ENCODE data around the gene APBA2.
A peak's percentile ranks its signal among the peaks of the same experiment; 100 is the strongest.

The APBA2 gene

DNA sequence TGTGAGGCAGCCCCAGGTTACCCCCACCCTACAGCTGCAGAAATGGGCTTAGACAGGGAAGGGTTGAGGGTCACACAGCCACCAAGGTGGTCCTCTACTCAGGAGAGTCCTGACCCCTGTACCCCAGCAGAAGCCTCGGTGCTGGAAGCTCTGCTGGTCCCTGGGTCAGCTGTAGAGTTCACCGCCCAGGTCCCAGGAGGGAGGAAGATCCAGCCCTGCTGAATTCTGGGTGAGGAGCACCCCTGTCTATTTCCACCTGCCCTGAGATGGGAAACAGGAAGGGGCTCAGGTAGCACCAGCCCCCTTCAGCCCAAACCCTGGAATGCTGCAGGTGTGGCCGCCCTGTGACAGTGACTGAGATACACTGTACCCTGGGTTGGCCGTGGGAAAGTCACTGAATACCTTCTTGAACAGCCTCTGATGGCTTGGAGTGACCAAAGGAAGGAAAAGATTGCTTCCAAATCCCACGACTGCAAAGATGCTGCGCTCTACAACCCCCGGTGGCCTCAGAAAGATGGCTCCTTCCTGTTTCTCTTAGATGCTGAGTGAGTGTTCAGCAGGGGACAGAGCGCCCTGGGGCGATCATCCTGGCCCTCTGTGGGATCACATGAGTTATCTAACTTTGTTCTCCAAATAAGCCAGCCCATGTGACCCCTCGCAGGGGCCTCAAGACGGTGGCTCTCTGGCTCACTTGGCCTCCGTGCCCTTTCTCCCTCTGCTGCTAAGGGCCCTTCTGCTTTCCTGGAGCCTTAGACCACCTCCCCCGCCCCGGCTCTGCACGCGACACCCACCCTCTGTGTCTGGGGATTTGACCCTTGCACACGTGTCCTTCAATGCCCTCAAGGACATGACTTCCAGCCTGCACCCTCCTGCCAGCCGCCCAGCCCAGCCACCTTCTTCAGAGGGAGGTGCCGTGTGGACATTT, 242.0 kb downstream of the APBA2 start:
- no peak for DNase-seq

DNA sequence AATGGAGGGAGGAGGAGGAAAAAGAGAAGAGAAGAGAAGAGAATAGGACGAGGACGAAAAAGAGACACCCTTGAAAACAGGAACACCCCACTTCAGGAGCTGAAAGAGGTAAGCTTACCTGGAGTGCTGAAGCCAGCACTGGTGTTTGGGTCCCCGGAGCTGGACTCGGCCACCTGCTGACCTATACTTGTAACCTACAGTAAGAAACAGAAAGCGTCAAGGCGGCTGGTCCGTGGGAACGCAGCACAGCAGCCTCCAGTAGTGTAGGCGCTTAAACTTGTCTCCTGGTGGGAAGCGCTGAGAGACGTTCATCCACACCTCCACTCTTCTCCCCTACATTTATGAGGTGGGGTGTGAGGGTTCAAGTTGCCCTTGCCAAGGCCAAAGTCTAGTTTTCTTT, 242.9 kb downstream of the APBA2 start:
- no peak for DNase-seq

DNA sequence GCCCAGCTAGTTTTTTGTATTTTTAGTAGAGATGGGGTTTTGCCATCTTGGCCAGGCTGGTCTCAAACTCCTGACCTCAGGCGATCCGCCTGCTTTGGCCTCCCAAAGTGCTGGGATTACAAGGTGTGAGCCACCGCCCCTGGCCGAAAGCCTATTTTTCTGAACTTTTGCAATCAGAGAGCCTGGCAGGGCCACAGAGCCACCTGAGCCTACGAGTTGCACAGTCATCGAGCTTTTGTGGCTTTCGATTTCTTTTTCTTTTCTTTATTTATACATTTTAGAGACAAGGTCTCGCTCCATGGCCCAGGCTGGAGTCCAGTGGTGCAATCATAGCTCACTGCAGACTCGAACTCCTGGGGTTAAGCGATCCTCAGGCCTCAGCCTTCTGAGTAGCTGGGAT, 243.4 kb downstream of the APBA2 start:
- no peak for DNase-seq

DNA sequence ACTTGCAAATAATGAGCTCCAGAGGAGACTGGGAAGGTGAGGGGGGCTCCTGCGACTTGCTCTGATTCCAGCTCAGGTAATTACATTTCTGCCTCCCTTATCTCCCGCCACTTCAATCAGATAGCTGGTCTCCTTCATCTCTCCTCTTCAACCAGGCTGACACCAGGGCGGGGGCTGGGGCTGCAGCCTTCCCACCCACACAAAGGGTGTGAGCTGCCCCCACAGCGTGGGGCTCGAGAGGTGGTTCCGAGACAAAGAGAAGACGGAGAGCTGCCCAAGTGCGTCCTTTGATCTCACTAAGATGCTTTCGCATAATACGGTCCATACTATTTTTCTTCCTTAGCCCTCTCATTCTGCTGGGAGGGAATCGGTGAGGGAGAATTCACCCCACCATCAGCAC, 244.2 kb downstream of the APBA2 start:
- no peak for DNase-seq

DNA sequence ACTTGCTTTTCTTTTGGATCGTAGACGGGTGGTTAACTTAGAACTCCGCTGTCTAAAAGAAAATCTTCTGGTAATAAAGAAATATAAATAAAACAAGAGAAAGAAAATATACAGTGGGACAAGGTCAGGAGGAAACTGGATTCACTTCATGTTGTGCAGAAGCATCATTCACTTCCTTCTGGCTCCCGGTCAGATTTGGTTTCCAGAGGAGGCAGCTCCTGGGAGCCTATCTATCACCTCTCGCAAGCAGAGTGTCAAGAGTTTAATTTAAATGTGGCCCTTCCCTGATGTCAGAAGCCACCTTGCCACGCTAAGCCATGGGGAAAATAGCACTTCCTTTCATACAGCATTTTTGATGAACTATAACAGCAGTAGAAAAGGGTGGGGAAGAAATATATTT, 244.7 kb downstream of the APBA2 start:
- DNase-seq, result no peak

DNA sequence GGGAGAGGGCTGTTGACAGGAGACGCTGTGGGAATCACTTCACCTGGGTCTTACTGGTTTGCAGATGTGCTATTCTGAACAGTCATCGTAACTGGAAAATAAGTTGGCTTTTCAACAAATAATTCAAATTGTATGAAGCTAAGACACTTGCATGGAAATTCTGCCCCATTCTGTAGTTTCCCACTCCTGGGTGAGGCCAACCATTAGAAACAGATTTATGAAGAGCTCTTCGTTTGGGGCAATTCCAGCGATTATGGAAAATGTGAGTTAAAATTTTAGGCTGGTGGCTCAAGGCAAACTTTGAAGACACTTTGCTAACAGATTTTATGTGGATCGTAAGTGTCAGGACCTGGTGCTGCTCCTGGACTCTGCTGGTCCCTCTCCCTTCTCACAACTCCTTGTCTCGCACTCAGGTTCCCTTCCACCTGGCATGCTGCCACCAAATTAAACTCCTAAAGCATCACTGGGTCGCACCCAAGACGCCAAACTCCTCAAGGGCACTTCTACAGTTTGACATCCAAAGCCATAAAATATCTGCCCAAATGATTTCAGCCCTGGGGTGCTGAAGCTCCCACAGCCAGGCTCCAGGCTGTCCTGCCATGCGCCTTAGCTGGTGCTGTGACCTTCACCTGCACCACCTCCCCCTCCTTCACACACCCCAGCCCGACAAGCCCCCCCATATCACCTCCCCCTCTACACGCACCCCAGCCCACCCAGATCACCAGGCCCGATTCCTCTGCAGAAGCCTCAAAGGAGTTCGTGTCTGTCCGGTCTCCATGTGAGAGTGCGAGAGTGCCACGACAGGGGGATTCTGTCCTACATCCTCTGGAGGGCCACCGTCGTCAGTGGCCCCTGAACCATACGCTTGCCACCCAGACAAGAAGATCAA, 245.4 kb downstream of the APBA2 start:
- no peak for DNase-seq

DNA sequence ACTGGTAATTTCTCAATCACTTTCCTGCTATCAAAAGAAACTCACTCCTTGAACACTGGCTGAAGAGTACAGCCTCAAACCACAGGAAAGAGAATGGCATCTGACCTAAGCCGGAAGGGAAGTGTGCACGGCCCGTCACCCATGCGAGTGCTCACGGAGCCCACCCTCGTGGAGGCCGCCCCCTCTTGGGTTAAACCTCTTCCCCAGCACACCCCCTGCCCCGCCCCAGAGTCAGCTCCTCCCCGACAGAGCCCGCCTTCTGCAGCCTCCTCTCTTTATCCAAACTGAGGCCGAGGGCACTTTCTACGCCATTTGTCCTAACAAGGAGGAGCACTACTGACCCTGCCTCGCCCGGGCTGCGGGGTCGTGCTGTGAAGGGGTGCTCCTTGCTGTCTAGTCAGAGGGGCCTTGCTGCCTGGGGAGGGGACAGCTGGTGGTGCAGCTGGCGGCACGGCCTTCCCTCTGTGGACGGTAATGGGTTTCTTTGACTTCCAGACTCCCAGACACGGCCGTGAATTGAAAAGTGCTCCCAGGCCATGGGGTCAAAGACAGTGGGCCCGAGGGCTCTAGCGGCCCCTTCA, 246.2 kb downstream of the APBA2 start:
- DNase-seq, result no peak

DNA sequence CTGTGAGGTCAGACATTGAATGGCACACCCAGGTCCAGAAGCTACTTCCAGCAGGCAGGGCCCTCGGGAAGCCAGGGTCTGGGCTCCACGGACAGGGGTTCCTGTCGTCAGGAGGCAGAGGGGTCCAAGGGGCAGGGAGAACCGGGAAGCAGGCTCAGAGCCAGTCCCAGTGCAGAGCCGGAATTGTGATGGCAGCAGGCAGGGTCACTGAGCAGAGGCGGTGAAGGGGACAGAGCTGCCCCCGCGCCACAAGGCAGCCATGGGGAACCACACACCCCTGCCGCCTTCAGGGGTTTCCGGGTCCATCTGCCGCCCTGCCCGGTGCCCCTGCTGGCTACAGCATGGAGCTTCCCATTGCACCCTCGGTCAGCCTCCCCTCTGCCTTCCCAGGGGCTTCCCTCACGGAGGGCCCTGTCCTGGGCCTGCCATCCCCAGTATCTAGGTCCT, 247.0 kb downstream of the APBA2 start:
- DNase-seq, result no peak

DNA sequence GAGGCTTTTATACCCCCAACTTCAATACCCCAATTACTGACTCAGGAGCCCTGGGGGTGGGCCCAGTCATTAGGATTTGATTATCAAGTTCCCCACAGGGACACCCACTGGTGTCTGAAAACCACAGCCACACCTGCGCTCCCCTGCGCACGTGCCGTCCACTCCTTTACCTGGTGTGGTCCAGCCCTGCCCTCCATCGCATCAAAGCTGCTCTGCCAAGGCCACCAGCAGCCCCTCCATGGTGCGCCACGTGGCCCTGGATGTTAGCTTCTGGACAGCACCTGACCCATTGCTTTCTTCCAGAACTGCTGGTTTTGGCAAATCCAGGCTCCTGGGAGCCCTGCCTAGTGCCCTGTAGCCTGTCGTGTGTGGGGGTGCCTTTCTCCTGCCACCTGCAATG, 247.5 kb downstream of the APBA2 start:
- DNase-seq, result no peak

DNA sequence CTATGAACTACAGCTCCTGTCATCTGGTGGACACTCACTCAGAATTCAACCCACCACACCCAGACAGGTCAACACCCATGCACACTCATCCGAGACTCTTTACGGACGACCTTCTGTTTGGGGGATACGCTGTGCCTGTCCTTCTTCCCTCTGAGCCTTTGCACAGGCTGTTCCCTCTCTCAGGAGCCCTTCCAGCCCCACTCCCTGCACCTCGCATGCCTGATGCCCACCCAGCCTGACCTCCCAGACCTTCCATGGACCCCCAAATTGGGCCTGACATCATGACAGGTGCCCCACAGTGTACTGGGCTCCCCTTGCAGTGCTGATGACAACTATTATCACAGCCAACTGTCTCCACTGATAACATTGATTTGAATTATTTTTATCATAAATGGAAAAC, 248.0 kb downstream of the APBA2 start:
- no peak for DNase-seq

DNA sequence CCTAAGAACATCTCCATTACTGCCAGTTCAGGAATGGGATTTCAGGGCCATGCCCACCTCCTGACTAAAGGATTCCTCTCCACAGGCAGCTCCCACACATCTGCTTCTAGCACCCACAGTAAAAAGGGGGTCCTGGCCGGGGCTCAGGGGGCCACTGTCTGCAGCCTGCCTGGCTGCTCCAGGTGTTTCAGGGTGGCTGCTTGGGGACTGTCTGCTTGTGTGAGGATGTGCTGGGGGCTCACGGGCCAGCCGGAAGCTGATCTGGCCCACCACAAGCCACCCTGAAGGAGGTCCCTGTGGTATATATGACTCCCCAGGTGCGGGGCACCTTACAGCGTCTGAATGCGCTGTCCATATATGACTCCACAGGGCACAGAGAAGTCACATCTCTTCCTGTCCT, 248.5 kb downstream of the APBA2 start:
- no peak for DNase-seq

DNA sequence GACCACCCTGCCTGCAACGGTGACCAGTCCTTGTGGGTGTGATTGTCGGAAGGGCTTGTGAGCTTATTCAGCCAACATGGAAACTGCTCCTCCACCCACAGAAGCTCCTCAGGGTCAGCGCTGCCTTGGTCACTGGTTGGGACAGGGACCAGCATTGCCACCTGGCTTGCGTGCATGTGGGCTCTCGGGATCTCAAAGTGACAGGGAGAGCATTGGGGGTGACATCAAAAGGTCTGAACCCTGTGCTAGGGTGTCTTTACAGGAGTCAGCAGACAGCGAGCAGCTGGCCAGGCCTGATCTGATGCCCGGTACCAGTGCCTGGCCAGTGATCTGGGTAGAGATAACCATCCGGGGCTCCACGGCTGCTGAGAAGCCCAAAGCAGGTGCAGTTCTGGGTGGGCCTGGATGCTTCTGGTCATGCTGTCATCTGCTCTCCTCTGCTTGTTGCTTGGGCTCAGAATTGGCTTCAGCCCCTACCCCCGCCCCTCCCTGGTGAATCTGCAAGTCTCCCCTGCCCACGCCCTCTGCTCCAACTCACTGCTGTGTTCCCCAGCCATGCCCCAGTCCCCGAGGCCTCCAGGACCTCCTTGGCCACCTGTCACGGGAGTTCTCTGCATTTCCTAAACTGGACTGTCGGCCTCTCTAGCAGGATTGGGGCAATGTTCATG, 249.0 kb downstream of the APBA2 start:
- no peak for DNase-seq

DNA sequence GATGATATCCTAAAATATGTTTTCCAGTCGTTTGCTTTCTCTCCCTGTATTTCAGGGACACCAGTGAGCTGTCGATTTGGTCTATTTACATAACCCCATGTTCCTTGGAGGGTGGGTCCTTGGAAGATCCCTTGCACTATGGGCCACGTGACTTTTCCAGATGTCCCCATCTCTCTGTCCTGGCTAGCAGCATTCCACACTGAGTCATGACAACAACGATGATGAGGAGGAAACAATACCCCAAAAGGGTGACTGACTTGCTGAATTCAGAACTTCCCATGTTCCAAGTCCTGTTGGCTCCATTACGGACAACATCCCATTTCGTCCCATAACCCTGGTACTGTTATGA, 249.5 kb downstream of the APBA2 start:
- no peak for DNase-seq

DNA sequence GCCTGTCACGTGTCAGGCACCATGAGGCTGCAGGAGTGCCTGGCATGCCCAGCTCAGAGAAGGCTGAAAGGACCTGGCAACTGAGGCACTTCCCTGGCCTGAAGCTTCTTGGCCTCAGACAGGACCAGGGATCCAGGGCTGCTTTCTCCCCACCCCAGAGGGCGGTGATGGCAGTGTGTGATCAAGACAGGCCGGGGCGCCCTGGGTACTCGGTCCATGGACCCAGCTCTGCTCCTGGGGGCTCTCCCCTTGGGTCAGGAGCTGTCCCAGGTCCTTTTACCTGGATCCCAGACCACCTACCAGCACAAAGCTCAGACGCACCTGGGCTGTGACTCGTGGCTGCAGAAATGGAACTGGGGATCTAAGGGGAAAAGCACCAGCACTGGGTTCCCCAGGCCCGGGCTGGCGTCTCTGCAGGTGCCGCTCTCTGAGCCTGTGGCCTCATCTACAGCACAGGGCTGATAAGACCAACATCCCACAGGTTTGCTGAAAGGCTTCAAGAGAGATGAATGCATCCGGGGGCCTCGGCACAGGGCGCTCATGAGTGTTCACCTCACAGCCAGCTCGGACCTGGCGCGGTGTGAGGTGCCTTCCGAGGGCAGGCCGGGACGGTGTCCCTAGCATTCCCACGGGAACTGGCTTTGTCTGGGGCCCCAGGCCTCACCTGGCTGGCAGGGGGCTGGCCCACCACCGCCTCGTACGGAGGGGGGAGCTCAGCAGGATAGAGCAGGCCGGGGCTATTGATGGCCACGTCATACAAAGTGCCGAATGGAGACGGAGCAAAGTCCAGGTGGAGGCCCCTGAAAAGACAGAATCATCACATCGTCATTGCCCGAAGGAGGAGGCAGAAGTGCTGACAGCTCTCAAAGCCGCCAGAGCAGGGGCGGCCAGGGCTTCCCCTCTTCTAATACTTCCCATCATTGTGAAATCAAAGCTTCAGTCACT, 250.2 kb downstream of the APBA2 start:
- no peak for DNase-seq

DNA sequence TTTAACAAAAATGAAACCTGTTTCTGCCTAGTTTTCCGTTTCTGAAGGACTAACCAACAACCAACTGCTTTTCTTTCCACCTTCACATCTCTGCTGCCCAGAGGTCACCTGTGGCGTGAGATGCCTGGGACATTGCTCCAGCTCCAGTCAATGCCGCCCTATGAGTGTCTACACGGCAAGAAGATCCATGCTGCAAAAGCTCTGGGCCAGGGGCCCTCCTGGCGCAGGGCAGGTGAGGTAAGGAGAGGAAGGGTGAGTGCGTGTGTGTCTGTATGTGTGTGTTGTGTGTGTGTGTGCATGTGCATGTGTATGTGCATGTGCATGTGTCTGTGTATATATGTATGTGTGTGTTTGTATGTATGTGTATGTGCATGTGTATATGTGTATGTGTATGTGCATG, 252.5 kb downstream of the APBA2 start:
- no peak for DNase-seq

DNA sequence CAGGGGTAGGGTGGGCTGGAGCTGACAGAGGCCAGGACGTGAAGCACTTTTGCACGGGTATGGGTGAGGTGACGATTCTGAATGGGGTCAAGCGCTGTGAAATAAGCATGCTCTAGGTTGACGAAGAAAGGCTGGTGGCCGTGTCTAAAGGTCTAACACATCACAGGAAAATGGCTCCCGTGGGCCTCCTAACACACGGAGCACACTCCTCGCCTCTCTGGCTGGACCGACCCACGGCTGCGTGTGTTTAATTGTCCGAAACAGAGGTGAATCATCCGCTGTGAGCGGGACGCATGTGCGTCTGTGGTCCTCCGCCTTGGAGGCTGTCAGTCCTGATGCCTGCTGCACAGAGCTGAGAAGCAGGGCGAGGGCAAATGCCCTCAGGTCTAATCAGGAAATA, 253.3 kb downstream of the APBA2 start:
- no peak for DNase-seq

DNA sequence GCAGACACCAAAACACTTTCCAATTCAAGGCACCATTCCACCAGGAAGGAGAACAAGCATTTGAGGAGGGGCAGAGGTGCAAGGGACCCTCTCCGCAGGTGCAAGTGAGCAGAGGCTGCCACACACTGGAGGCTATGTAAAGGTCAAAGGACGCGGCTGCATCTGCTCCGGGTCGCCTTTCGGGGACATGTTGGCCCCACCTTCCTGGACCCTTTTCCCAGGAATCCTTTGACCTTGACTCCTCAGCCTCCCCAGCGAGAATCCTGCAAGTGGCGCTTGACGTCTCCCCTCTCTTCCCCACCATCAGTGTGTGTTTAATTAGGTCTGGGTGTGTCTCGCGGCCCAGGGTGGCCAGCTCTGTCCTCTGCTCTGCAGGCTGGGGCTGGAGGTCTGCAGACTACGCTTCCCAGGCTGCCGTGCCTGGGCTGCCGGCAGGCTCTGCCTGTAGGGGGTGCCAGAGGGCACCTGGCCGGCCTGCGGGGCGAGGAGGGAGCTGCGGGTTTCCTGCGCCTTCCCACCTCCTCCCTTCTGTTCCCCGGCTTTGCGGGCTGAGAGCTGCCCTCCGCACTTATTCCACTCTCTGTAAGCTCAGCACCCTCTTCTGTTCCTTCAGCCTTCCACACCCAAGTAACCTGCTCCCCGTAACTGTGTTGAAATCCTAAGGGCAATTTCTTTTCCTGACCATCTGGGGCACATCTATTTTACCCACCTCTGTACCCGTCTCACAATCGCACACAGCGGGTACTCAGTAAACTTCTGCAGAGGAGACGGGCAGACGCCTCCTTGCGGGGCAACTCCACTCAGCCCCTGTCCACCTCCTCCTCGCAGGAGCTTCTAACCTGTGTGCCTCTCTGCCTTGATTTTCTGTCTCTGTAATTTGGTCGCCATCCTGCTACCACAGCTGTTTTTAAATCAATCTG, 254.0 kb downstream of the APBA2 start:
- peak; percentile 30 for DNase-seq

DNA sequence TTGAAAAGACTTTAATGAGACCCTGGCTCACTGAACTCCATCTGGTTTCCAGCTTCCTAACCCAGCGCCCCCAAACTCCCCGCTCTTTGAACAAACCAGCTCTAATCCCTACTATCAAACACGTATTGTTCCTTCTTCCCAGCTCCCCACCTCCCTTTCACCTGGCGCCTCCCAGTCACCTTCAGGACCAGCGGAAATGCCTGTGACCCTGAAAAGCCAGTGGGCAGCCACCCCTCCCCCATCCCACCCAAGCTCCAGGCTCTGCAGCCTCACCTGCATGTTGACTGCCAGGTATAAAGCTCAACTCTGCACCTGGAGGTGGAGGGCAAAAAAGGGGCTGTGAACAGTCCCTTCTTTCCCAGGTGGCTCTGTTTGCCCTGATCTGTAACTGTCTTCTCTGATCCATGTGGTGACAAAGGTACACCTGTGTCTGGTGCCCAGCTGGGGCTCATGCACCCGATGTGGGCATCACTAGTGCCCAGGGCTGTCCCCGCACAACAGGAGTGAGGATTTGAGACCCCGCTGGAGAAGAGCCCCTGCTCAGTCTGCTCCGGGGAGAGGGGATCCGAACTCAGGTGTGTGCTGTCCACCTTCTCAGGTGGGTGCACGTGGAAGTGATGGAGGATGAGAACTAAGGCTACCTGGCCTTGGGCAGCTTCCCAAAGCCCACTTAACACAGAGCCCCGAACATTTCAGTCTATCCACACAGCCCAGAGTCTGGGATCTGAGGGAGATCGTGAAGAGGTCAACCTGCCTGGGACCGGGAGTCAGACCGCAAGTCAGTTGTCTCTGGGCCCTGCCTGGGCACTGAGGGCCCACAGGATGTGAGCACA, 254.9 kb downstream of the APBA2 start:
- no peak for DNase-seq

DNA sequence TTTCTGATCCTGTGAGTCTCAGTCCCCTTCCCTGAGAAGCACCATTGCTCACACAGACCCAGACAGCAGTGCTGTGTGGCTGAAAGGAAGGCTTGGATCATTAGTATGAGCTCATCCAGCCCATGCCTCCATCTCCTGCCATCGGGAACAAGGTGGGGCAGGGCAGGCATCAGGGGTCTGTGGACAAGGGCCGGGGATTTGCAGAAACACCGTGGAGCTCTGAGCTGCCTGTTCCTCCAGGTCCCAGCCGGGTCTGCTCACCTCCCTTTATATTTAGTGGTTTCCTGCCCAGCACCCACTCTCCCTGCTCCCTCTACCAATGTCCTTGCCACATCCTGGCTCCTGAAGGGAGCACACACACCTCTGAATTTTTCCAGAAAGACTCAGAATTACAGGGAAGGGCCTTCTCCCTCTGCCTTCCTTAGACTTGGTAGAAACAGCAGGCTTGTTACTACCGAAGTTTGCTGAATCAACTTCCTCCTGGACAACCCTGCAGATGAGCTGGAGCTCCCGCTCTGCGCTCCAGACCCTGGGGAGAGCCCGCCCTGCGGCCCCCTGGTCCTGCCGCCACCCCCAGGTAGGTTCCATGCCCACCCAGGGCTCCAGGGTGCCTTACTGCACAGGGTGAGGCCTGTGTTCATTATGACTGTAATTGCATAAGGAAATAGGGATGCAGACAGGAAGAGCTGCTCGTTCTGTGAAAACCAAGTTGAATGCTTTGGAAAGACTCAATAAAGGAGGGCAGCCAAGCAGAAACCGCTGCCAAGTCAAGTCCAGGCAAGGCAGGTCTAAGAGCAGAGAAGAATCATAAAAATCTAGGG, 255.7 kb downstream of the APBA2 start:
- DNase-seq, result no peak

Data from SHP77 treated with DMSO at 0.1 percent for 48 hours (cell line).